ENCODE results near the gene MAIP1.
A peak's percentile ranks its signal among the peaks of the same experiment; 100 is the strongest.

MAIP1 gene

GRCh38 chr2:199979398-199979797 is 24.0 kb downstream of the MAIP1 start:
- H3K27ac ChIP-seq = no peak overlapping the region
- TF ChIP-seq CTCF (IDR thresholded peaks at IDR 0.05) (no peak), ZFX (IDR thresholded peaks at IDR 0.05; ENCODE audit: borderline replicate concordance) (no peak)

GRCh38 chr2:199979832-199980628 is 24.6 kb downstream of the MAIP1 start:
- no peak overlapping the region for H3K27ac ChIP-seq
- TF ChIP-seq ZFX (IDR thresholded peaks at IDR 0.05; ENCODE audit: borderline replicate concordance) (no peak), CTCF (IDR thresholded peaks at IDR 0.05) (peak; percentile 84)

GRCh38 chr2:199982126-199982843 is 26.9 kb downstream of the MAIP1 start:
- no peak overlapping the region for H3K27ac ChIP-seq
- TF ChIP-seq CTCF (IDR thresholded peaks at IDR 0.05) (no peak), ZFX (IDR thresholded peaks at IDR 0.05; ENCODE audit: borderline replicate concordance) (no peak)

- TF ChIP-seq ZFX (IDR thresholded peaks at IDR 0.05; ENCODE audit: borderline replicate concordance) = no peak
- no peak for TF ChIP-seq CTCF (IDR thresholded peaks at IDR 0.05)
- no peak overlapping the region for H3K27ac ChIP-seq
These were observed 28.2 kb downstream of the MAIP1 start for GRCh38 chr2:199983534-199983933.

GRCh38 chr2:199984159-199984558 is 28.8 kb downstream of the MAIP1 start:
- TF ChIP-seq ZFX (IDR thresholded peaks at IDR 0.05; ENCODE audit: borderline replicate concordance) = no peak
- no peak for TF ChIP-seq CTCF (IDR thresholded peaks at IDR 0.05)
- no peak overlapping the region for H3K27ac ChIP-seq

GRCh38 chr2:199984755-199985154 is 29.4 kb downstream of the MAIP1 start:
- TF ChIP-seq ZFX (IDR thresholded peaks at IDR 0.05; ENCODE audit: borderline replicate concordance) (no peak), CTCF (IDR thresholded peaks at IDR 0.05) (no peak)
- no peak overlapping the region for H3K27ac ChIP-seq

- TF ChIP-seq CTCF (IDR thresholded peaks at IDR 0.05) = peak; percentile 88
- TF ChIP-seq ZFX (IDR thresholded peaks at IDR 0.05; ENCODE audit: borderline replicate concordance) = no peak
These were observed 30.3 kb downstream of the MAIP1 start for GRCh38 chr2:199985625-199986207.

More at GRCh38 chr2:199985625-199986207, 30.3 kb downstream of the MAIP1 start:
- H3K27ac ChIP-seq = no peak overlapping the region
